Endodermal cell (in vitro differentiated cells): ENCODE data around the gene NPEPL1. TPM values are rescaled to one million over a fixed set of nuclear protein-coding genes. Genes with fewer than 3 reads are reported as not detected.

Experiments used
- DNase-seq: peaks from one replicate; pipeline ENCODE4 v3.0.0-alpha.2; 2017
- H3K27ac ChIP-seq: 2 replicates; pipeline ENCODE4 v1.5.1; 2013; ENCODE audit warnings: mild to moderate bottlenecking, low read depth, low read length, moderate library complexity
- H3K27me3 ChIP-seq: 2 replicates; pipeline ENCODE4 v1.6.1; 2013; ENCODE audit warnings: mild to moderate bottlenecking, low read length, moderate library complexity; ENCODE audit not compliant: insufficient read depth, control insufficient read depth, poor library complexity, severe bottlenecking
- H3K36me3 ChIP-seq: 2 replicates; pipeline ENCODE4 v1.7.0; 2013; ENCODE audit warnings: mild to moderate bottlenecking, low read length, moderate library complexity; ENCODE audit not compliant: control insufficient read depth, insufficient read depth
- H3K4me1 ChIP-seq: one replicate; pipeline ENCODE4 v1.7.0; 2013; ENCODE audit warnings: low read length; ENCODE audit not compliant: control insufficient read depth, insufficient read depth
- H3K4me3 ChIP-seq: 2 replicates; pipeline ENCODE4 v1.5.1; 2013; ENCODE audit warnings: mild to moderate bottlenecking, low read length, moderate library complexity
- H3K9ac ChIP-seq: 2 replicates; pipeline ENCODE4 v1.6.1; 2013; ENCODE audit warnings: mild to moderate bottlenecking, low read length, moderate library complexity; ENCODE audit not compliant: poor library complexity, severe bottlenecking; ENCODE audit errors: extremely low read depth
- H3K9me3 ChIP-seq: 2 replicates; pipeline ENCODE4 v1.6.1; 2013; ENCODE audit warnings: mild to moderate bottlenecking, low read length, moderate library complexity; ENCODE audit not compliant: control insufficient read depth
- H3K27ac Mint-ChIP-seq: 2 replicates; pipeline ENCODE4 v1.8.0; 2020; ENCODE audit warnings: mixed read lengths
- H3K27me3 Mint-ChIP-seq: 2 replicates; pipeline ENCODE4 v1.8.0; 2021; ENCODE audit warnings: mild to moderate bottlenecking, mixed read lengths; ENCODE audit not compliant: insufficient read depth
- H3K36me3 Mint-ChIP-seq: 2 replicates; pipeline ENCODE4 v1.8.0; 2020; ENCODE audit warnings: low read depth, mixed read lengths
- H3K4me1 Mint-ChIP-seq: 2 replicates; pipeline ENCODE4 v1.8.0; 2020; ENCODE audit warnings: mixed read lengths
- H3K4me3 Mint-ChIP-seq: 2 replicates; pipeline ENCODE4 v1.8.0; 2020; ENCODE audit warnings: mild to moderate bottlenecking, moderate library complexity, mixed read lengths
- H3K9me3 Mint-ChIP-seq: 2 replicates; pipeline ENCODE4 v1.8.0; 2020; ENCODE audit warnings: mild to moderate bottlenecking, mixed read lengths
- CTCF ChIP-seq: fragments of 200-600 bp; sonication (generic); conservative IDR thresholded peaks from 2 replicates; pipeline ENCODE4 v1.5.0; 2021; ENCODE audit warnings: antibody characterized with exemption, mild to moderate bottlenecking
- WGBS, 2 experiments: methylation state at CpG; one replicate each; pipeline versions ENCODE4 v1.1.5 to v1.1.7; 2013; ENCODE audit warnings: missing lambda C conversion rate in 2 of 2, mixed read lengths in 1 of 2; ENCODE audit not compliant: insufficient coverage in 1 of 2, insufficient read length in 1 of 2; 5-methylcytosine and 5-hydroxymethylcytosine counted together
- total RNA-seq, 2 donors: library from RNA; stranded (reverse); fragmentation: NEBNext Ultra II Directional in 1 of 2; extraction: Animal tissue kit (Norgen Biotek cat#: 25700) in 1 of 2; gene quantifications; 2 replicates in 1 of 2; 3 replicates in 1 of 2; pipeline ENCODE4 v1.2.1, GENCODE V29; 2021

Gene NPEPL1
- total RNA-seq, 2 donors from 2014 or later = 52.9 to 72.8 TPM

- Mint-ChIP-seq H3K27me3 (no peaks in the 10 kb centered on the region), H3K9me3 (no peaks in the 10 kb centered on the region), H3K4me1 (peaks cover 12% of the 10 kb centered on the region), H3K4me3 (peak overlapping the region; percentile 22), H3K36me3 (peaks cover 16% of the 10 kb centered on the region), H3K27ac (peak overlapping the region; percentile 74)
- peak; percentile 71 for DNase-seq
- WGBS, 2 experiments = 80 to 96% methylated on average over 15 to 31 of the region's 31 CpGs
- no peak overlapping the region for H3K9ac ChIP-seq
- no peaks in the 10 kb centered on the region for H3K9me3 ChIP-seq
- H3K36me3 ChIP-seq = peaks cover 8% of the 10 kb centered on the region
- no peak overlapping the region for H3K4me3 ChIP-seq
- no peak for TF ChIP-seq CTCF
- no peaks in the 10 kb centered on the region for H3K4me1 ChIP-seq
- no peaks in the 10 kb centered on the region for H3K27me3 ChIP-seq
- no peak overlapping the region for H3K27ac ChIP-seq
Observed at GRCh38 chr20:58691773-58692578, 624 bp upstream of the NPEPL1 start.

GRCh38 chr20:58693226-58694006, 816 bp downstream of the NPEPL1 start:
- Mint-ChIP-seq H3K36me3 (peaks cover 21% of the 10 kb centered on the region), H3K27ac (no peak overlapping the region), H3K9me3 (no peaks in the 10 kb centered on the region), H3K4me1 (peaks cover 12% of the 10 kb centered on the region), H3K27me3 (no peaks in the 10 kb centered on the region), H3K4me3 (peak overlapping the region; percentile 52)
- Histone ChIP-seq H3K9me3 (no peaks in the 10 kb centered on the region), H3K27ac (no peak overlapping the region), H3K4me3 (no peak overlapping the region), H3K27me3 (no peaks in the 10 kb centered on the region), H3K4me1 (no peaks in the 10 kb centered on the region), H3K9ac (no peak overlapping the region), H3K36me3 (peaks cover 12% of the 10 kb centered on the region)
- peak; percentile 74 for DNase-seq
- peak; percentile 51 for TF ChIP-seq CTCF
- WGBS, 2 experiments = 66 to 84% methylated on average over 34 to 51 of the region's 51 CpGs

- DNase-seq = peak; percentile 46
- Mint-ChIP-seq H3K27me3 (no peaks in the 10 kb centered on the region), H3K4me1 (peaks cover 7% of the 10 kb centered on the region), H3K4me3 (peak overlapping the region; percentile 52), H3K36me3 (peaks cover 18% of the 10 kb centered on the region), H3K9me3 (no peaks in the 10 kb centered on the region), H3K27ac (peak overlapping the region; percentile 48)
- H3K9ac ChIP-seq = no peak overlapping the region
- H3K4me3 ChIP-seq = no peak overlapping the region
- 94 to 99% methylated on average over 14 to 33 of the region's 33 CpGs for WGBS, 2 experiments
- no peak for TF ChIP-seq CTCF
- no peak overlapping the region for H3K27ac ChIP-seq
- no peaks in the 10 kb centered on the region for H3K4me1 ChIP-seq
- no peaks in the 10 kb centered on the region for H3K27me3 ChIP-seq
- no peaks in the 10 kb centered on the region for H3K9me3 ChIP-seq
- H3K36me3 ChIP-seq = peaks cover 18% of the 10 kb centered on the region
Observed at GRCh38 chr20:58694241-58695083, 1.9 kb downstream of the NPEPL1 start.
